SK-N-SH (cell line): ENCODE data around the gene CANX. TPM values are rescaled to one million over a fixed set of nuclear protein-coding genes. Genes with fewer than 3 reads are reported as not detected.

Experiments
- CTCF ChIA-PET: fragments of 300-600, 350-600 bp; formaldehyde crosslinking; extraction: SDS; loops from one replicate; lab custom pipeline; 2021; lab: Yijun Ruan, JAX
- POLR2A ChIA-PET: fragments of 350-600 bp; sonication (Branson Sonifier 250); formaldehyde crosslinking; extraction: SDS; loops from one replicate; lab custom pipeline; 2020; ENCODE audit warnings: antibody characterized with exemption, inconsistent platforms; lab: Yijun Ruan, JAX
- DNase-seq: peaks from one replicate; pipeline ENCODE4 v3.0.0; 2012
- H2AFZ ChIP-seq: fragments of 200-600 bp; sonication (generic); 2 replicates; pipeline ENCODE4 v1.8.1; 2016; ENCODE audit warnings: antibody characterized with exemption, mild to moderate bottlenecking, low read depth
- H3F3A ChIP-seq: fragments of 200-600 bp; sonication (generic); replicated peaks from 2 replicates; pipeline ENCODE3; 2016; ENCODE audit warnings: antibody characterized with exemption, mild to moderate bottlenecking; ENCODE audit not compliant: insufficient read depth
- H3K27ac ChIP-seq, 2 experiments: fragments of 200-500 bp in 1 of 2; fragments of 200-600 bp in 1 of 2; sonication (Bioruptor generic) in 1 of 2; sonication (generic), shearing (Covaris generic) in 1 of 2; 2 replicates each; pipeline versions ENCODE4 v1.5.1 to v1.6.1; 2014 to 2016; ENCODE audit warnings: low read depth in 2 of 2, inconsistent platforms in 1 of 2, low read length in 1 of 2, mild to moderate bottlenecking in 1 of 2, mixed read lengths in 1 of 2
- H3K27me3 ChIP-seq: fragments of 200-600 bp; sonication (generic), shearing (Covaris generic); 2 replicates; pipeline ENCODE4 v1.6.1; 2016; ENCODE audit warnings: mixed run types; ENCODE audit not compliant: insufficient read depth
- H3K36me3 ChIP-seq, 2 experiments: fragments of 200-500 bp in 1 of 2; fragments of 200-600 bp in 1 of 2; sonication (Bioruptor generic) in 1 of 2; sonication (generic) in 1 of 2; replicated peaks in 1 of 2; 2 replicates each; pipeline versions ENCODE3 to v1.5.1; 2014 to 2016; ENCODE audit warnings: low read length in 1 of 2, mild to moderate bottlenecking in 1 of 2; ENCODE audit not compliant: insufficient read depth in 2 of 2, control insufficient read depth in 1 of 2
- H3K4me1 ChIP-seq, 2 experiments: fragments of 200-500 bp in 1 of 2; fragments of 200-600 bp in 1 of 2; sonication (Bioruptor generic) in 1 of 2; sonication (generic), shearing (Covaris generic) in 1 of 2; 2 replicates each; pipeline versions ENCODE4 v1.5.1 to v1.6.1; 2014 to 2016; ENCODE audit warnings: low read depth in 1 of 2, low read length in 1 of 2, mixed run types in 1 of 2; ENCODE audit not compliant: insufficient read depth in 2 of 2, control insufficient read depth in 1 of 2
- H3K4me2 ChIP-seq: fragments of 200-600 bp; sonication (generic), shearing (Covaris generic); 2 replicates; pipeline ENCODE4 v1.6.1; 2017; ENCODE audit warnings: mixed run types
- H3K4me3 ChIP-seq, 2 experiments: fragments of 200-500 bp in 1 of 2; fragments of 200-600 bp in 1 of 2; sonication (Bioruptor generic) in 1 of 2; sonication (generic), shearing (Covaris generic) in 1 of 2; 2 replicates each; pipeline versions ENCODE4 v1.5.1 to v1.8.1; 2014 to 2016; ENCODE audit warnings: low read depth in 2 of 2, inconsistent platforms in 1 of 2, low read length in 1 of 2, mild to moderate bottlenecking in 1 of 2, mixed read lengths in 1 of 2, moderate library complexity in 1 of 2
- H3K79me2 ChIP-seq: fragments of 200-600 bp; sonication (generic); 2 replicates; pipeline ENCODE4 v1.8.1; 2017; ENCODE audit warnings: mild to moderate bottlenecking; ENCODE audit not compliant: insufficient read depth
- H3K9ac ChIP-seq: fragments of 200-600 bp; sonication (generic); 2 replicates; pipeline ENCODE4 v1.6.1; 2017; ENCODE audit warnings: mixed run types
- H3K9me2 ChIP-seq: fragments of 200-600 bp; sonication (generic); 2 replicates; pipeline ENCODE4 v1.6.1; 2017; ENCODE audit warnings: mixed run types
- H3K9me3 ChIP-seq: fragments of 200-600 bp; sonication (generic); 2 replicates; pipeline ENCODE4 v1.6.1; 2017; ENCODE audit warnings: mixed run types, mild to moderate bottlenecking, moderate library complexity
- H4K20me1 ChIP-seq: fragments of 200-600 bp; sonication (generic); 2 replicates; pipeline ENCODE4 v1.6.1; 2017; ENCODE audit warnings: mild to moderate bottlenecking, mixed run types; ENCODE audit not compliant: insufficient read depth
- CHD2 ChIP-seq: fragments of 150-350 bp; IDR thresholded peaks from 2 replicates; pipeline ENCODE4 v1.6.1; 2018; ENCODE audit warnings: low read length; ENCODE audit not compliant: partially characterized antibody
- EP300 ChIP-seq, 2 experiments: IDR thresholded peaks; 2 replicates each; pipeline versions ENCODE4 v1.4.0 to v1.6.1; 2012; ENCODE audit warnings: borderline replicate concordance in 1 of 2, low read depth in 1 of 2, low read length in 1 of 2
- FOXJ3 ChIP-seq: sonication (generic); formaldehyde crosslinking; IDR thresholded peaks from 2 replicates; pipeline ENCODE4 v1.5.1; 2020; ENCODE audit warnings: mild to moderate bottlenecking, missing genetic modification reagents
- FOXM1 ChIP-seq: IDR thresholded peaks from 2 replicates; pipeline ENCODE4 v1.4.0; 2012; ENCODE audit warnings: low read depth, mild to moderate bottlenecking
- GATA2 ChIP-seq: sonication (generic); formaldehyde crosslinking; IDR thresholded peaks from 2 replicates; pipeline ENCODE4 v1.5.0; 2020; ENCODE audit warnings: mild to moderate bottlenecking, missing genetic modification reagents
- JUND ChIP-seq: IDR thresholded peaks from 2 replicates; pipeline ENCODE4 v1.4.0; 2012
- MXI1 ChIP-seq: IDR thresholded peaks from 2 replicates; pipeline ENCODE4 v1.6.1; 2012; ENCODE audit warnings: mild to moderate bottlenecking, low read depth, low read length, improper control_type of control experiment
- NFIC ChIP-seq: IDR thresholded peaks from 2 replicates; pipeline ENCODE4 v1.4.0; 2012; ENCODE audit warnings: borderline replicate concordance
- POLR2AphosphoS5 ChIP-seq: IDR thresholded peaks from 2 replicates; pipeline ENCODE4 v1.6.1; 2012; ENCODE audit warnings: low read depth, low read length
- RXRA ChIP-seq: IDR thresholded peaks from 2 replicates; pipeline ENCODE4 v1.4.0; 2012; ENCODE audit warnings: low read depth, mild to moderate bottlenecking, borderline replicate concordance
- SMC3 ChIP-seq: IDR thresholded peaks from 2 replicates; pipeline ENCODE4 v1.6.1; 2012; ENCODE audit warnings: low read depth, low read length, improper control_type of control experiment
- TAF1 ChIP-seq: IDR thresholded peaks from 2 replicates; pipeline ENCODE4 v1.6.1; 2012; ENCODE audit warnings: low read depth, mild to moderate bottlenecking, low read length, moderate library complexity, borderline replicate concordance
- TCF12 ChIP-seq: IDR thresholded peaks from 2 replicates; pipeline ENCODE4 v1.4.0; 2012
- TEAD4 ChIP-seq: IDR thresholded peaks from 2 replicates; pipeline ENCODE4 v1.4.0; 2012; ENCODE audit warnings: mild to moderate bottlenecking, borderline replicate concordance; ENCODE audit not compliant: insufficient read depth
- WGBS: methylation state at CpG from one replicate; pipeline ENCODE4 v1.1.6; 2017; ENCODE audit warnings: low lambda C conversion rate; 5-methylcytosine and 5-hydroxymethylcytosine counted together
- polyA plus RNA-seq, 3 experiments: library from polyadenylated mRNA; depleted of rRNA; stranded (reverse); fragments of >200 nt; gene quantifications; 2 replicates each; pipeline ENCODE4 v1.2.3, GENCODE V29; 2012
- TF ChIP-seq, protein P1 (sequence below): IDR thresholded peaks from 2 replicates; pipeline ENCODE4 v1.4.0; 2012; ENCODE audit warnings: low read depth, borderline replicate concordance
- TF ChIP-seq, protein P2 (sequence below): fragments of 200-600 bp; sonication (generic); IDR thresholded peaks from 2 replicates; pipeline ENCODE4 v1.6.1; 2017; ENCODE audit warnings: antibody characterized with exemption, mild to moderate bottlenecking, moderate library complexity
- TF ChIP-seq, protein P3 (sequence below): IDR thresholded peaks from 2 replicates; pipeline ENCODE4 v1.4.0; 2012; ENCODE audit warnings: low read depth
- TF ChIP-seq, protein P4 (sequence below): fragments of 150-350 bp; IDR thresholded peaks from 2 replicates; pipeline ENCODE4 v1.6.1; 2016; ENCODE audit warnings: mild to moderate bottlenecking, low read depth, low read length
- TF ChIP-seq, protein P5 (sequence below): IDR thresholded peaks from 2 replicates; pipeline ENCODE4 v1.4.0; 2012; ENCODE audit warnings: low read depth, borderline replicate concordance
- TF ChIP-seq, protein P6 (sequence below): IDR thresholded peaks from 2 replicates; pipeline ENCODE4 v1.6.1; 2012; ENCODE audit warnings: mild to moderate bottlenecking, low read depth, low read length, moderate library complexity

The CANX gene
- polyA plus RNA-seq, 1 of the 3 experiments (the other 2 are of a cell fraction): 215 TPM

DNA sequence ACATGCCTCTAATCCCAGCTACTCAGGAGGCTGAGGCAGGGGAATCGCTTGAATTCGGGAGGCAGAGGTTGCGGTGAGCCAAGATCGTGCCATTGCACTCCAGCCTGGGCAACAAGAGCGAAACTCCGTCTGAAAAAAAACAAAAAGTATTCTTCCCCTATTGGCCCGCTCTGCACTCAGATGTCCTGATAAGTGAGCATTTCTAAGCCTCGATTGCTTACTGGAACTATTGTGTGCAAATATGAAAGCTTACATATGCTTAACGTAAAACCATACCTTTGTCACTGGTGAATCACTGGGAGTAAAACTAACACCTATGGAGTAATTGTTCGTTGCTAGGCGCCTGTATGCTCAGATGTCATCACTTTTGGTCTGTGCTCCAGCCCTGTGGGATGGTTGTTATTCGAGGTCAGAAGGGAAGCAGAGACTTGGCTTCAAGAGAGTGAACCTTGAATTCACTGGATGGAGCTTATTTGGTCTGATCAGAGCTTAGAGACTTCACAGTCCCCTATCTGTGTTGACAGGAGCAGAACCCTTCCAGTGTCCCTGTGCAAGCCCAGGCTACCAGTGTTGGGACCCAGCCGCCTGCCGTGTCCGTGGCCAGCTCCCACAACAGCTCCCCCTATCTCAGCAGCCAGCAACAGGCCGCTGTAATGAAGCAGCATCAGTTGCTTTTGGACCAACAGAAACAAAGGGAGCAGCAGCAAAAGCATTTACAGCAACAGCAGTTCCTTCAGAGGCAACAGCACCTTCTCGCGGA lies 69.7 kb downstream of the CANX start:
- no peak overlapping the region for H3K4me2 ChIP-seq
- H4K20me1 ChIP-seq: peaks cover 2% of the 10 kb centered on the region; the same call in 1 of the 2 replicates
- H3K4me3 ChIP-seq: no peak overlapping the region
- peaks cover 21% of the 10 kb centered on the region for H3F3A ChIP-seq
- 97% methylated on average over 18 of the region's 18 CpGs for WGBS
- no peaks in the 10 kb centered on the region for H3K9me2 ChIP-seq
- POLR2A ChIA-PET: no interaction called here
- no peak overlapping the region for H3K27ac ChIP-seq
- no peak overlapping the region for H2AFZ ChIP-seq
- peaks cover 40 to 44% of the 10 kb centered on the region in 2 experiments for H3K36me3 ChIP-seq
- TF ChIP-seq, protein P1, sequence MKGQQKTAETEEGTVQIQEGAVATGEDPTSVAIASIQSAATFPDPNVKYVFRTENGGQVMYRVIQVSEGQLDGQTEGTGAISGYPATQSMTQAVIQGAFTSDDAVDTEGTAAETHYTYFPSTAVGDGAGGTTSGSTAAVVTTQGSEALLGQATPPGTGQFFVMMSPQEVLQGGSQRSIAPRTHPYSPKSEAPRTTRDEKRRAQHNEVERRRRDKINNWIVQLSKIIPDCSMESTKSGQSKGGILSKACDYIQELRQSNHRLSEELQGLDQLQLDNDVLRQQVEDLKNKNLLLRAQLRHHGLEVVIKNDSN: no peak
- TF ChIP-seq TAF1: no peak
- TF ChIP-seq POLR2AphosphoS5: no peak
- TF ChIP-seq TEAD4: no peak
- TF ChIP-seq, protein P2, sequence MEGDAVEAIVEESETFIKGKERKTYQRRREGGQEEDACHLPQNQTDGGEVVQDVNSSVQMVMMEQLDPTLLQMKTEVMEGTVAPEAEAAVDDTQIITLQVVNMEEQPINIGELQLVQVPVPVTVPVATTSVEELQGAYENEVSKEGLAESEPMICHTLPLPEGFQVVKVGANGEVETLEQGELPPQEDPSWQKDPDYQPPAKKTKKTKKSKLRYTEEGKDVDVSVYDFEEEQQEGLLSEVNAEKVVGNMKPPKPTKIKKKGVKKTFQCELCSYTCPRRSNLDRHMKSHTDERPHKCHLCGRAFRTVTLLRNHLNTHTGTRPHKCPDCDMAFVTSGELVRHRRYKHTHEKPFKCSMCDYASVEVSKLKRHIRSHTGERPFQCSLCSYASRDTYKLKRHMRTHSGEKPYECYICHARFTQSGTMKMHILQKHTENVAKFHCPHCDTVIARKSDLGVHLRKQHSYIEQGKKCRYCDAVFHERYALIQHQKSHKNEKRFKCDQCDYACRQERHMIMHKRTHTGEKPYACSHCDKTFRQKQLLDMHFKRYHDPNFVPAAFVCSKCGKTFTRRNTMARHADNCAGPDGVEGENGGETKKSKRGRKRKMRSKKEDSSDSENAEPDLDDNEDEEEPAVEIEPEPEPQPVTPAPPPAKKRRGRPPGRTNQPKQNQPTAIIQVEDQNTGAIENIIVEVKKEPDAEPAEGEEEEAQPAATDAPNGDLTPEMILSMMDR: no peak; the same call in 1 of the 2 replicates
- TF ChIP-seq NFIC: no peak
- TF ChIP-seq GATA2: no peak
- TF ChIP-seq, protein P3, sequence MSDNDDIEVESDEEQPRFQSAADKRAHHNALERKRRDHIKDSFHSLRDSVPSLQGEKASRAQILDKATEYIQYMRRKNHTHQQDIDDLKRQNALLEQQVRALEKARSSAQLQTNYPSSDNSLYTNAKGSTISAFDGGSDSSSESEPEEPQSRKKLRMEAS: no peak
- TF ChIP-seq FOXJ3: no peak
- TF ChIP-seq RXRA: no peak
- no peak for TF ChIP-seq MXI1
- TF ChIP-seq CHD2: no peak
- TF ChIP-seq FOXM1: no peak
- TF ChIP-seq, protein P4, sequence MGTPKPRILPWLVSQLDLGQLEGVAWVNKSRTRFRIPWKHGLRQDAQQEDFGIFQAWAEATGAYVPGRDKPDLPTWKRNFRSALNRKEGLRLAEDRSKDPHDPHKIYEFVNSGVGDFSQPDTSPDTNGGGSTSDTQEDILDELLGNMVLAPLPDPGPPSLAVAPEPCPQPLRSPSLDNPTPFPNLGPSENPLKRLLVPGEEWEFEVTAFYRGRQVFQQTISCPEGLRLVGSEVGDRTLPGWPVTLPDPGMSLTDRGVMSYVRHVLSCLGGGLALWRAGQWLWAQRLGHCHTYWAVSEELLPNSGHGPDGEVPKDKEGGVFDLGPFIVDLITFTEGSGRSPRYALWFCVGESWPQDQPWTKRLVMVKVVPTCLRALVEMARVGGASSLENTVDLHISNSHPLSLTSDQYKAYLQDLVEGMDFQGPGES: no peak
- no peak for TF ChIP-seq TCF12
- no peak for TF ChIP-seq EP300 (IDR thresholded peaks at IDR 0.05; ENCODE audit: borderline replicate concordance in 1 of 2, low read depth in 1 of 2, low read length in 1 of 2)
- no peak for TF ChIP-seq JUND
- TF ChIP-seq SMC3: no peak
- TF ChIP-seq, protein P5, sequence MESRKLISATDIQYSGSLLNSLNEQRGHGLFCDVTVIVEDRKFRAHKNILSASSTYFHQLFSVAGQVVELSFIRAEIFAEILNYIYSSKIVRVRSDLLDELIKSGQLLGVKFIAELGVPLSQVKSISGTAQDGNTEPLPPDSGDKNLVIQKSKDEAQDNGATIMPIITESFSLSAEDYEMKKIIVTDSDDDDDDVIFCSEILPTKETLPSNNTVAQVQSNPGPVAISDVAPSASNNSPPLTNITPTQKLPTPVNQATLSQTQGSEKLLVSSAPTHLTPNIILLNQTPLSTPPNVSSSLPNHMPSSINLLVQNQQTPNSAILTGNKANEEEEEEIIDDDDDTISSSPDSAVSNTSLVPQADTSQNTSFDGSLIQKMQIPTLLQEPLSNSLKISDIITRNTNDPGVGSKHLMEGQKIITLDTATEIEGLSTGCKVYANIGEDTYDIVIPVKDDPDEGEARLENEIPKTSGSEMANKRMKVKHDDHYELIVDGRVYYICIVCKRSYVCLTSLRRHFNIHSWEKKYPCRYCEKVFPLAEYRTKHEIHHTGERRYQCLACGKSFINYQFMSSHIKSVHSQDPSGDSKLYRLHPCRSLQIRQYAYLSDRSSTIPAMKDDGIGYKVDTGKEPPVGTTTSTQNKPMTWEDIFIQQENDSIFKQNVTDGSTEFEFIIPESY: no peak
- TF ChIP-seq, protein P6, sequence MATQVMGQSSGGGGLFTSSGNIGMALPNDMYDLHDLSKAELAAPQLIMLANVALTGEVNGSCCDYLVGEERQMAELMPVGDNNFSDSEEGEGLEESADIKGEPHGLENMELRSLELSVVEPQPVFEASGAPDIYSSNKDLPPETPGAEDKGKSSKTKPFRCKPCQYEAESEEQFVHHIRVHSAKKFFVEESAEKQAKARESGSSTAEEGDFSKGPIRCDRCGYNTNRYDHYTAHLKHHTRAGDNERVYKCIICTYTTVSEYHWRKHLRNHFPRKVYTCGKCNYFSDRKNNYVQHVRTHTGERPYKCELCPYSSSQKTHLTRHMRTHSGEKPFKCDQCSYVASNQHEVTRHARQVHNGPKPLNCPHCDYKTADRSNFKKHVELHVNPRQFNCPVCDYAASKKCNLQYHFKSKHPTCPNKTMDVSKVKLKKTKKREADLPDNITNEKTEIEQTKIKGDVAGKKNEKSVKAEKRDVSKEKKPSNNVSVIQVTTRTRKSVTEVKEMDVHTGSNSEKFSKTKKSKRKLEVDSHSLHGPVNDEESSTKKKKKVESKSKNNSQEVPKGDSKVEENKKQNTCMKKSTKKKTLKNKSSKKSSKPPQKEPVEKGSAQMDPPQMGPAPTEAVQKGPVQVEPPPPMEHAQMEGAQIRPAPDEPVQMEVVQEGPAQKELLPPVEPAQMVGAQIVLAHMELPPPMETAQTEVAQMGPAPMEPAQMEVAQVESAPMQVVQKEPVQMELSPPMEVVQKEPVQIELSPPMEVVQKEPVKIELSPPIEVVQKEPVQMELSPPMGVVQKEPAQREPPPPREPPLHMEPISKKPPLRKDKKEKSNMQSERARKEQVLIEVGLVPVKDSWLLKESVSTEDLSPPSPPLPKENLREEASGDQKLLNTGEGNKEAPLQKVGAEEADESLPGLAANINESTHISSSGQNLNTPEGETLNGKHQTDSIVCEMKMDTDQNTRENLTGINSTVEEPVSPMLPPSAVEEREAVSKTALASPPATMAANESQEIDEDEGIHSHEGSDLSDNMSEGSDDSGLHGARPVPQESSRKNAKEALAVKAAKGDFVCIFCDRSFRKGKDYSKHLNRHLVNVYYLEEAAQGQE: no peak
- peaks cover 72% of the 10 kb centered on the region for H3K79me2 ChIP-seq
- CTCF ChIA-PET: interaction anchor here (1.0 to 2.3 kb wide), 9 partner anchors 9 to 119 kb away, joined by 3 to 6 read pairs (median 3); no protein-coding TSS in a partner anchor
- no peak overlapping the region for H3K9ac ChIP-seq
- H3K9me3 ChIP-seq: no peaks in the 10 kb centered on the region
- no peaks in the 10 kb centered on the region for H3K27me3 ChIP-seq
- DNase-seq: peak; percentile 34
- H3K4me1 ChIP-seq: peaks cover 24 to 37% of the 10 kb centered on the region in 2 experiments; a peak in 3 of 4 replicates
